ENCODE results near the gene RIMBP2.
A peak's percentile ranks its signal among the peaks of the same experiment; 100 is the strongest.

Gene RIMBP2

DNA sequence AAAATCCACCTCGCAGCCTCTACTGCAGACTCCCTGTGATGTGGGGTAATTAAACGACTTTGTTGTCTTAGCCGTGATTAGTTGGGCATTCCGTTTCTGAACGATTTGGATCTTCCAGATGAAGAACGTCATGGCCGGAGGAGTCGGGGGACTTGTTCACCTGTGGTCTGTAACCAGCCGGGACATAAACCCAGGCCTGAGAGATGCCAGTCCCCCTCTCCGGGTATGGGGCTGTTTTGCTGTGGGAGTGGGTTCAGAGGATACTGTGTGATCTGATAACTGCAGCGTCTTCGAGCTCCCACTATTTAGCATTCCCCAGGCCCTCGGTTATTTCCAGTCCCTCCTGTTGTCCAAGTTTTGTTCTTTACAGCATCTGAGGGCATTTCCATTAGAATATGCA lies 282.3 kb downstream of the RIMBP2 start:
- DNase-seq, result peak; percentile 14

DNA sequence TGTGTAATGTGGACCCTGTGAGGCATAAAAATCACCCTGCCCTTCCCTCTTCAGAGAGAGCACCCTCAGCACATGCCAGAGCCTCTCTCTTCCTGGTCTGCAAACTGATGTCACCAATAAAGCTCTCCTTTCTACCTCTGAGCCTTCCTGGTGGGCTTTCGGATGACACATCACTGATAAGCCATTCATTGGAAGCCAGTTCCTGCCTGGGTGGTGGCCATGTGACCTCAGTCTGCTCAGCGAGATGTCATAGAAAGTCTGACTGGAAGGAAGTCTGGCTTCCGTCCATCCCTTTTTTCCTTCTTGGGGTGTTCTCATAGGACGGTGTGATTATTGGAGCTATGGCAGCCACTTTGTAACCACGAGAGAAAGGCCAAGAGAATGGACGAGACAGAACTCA lies 282.7 kb downstream of the RIMBP2 start:
- no peak for DNase-seq

DNA sequence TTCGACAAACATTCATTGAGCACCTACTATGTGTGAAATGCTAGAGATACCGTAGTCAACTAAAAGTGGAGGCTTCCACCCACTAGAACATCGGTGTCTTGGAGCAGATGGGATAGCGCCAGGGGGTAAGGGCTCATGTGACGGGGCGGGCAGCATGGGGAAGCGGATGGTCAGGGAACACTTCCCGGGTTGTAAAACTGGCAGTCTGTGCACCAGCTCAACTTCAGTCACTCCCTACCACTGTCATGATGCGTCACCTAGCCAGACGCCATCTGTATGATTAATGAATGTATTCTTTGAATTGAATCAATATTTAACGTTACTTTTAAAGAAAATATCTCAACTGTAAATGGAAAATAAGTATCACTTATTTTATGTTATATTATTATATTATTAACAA lies 284.9 kb downstream of the RIMBP2 start:
- DNase-seq, result no peak

DNA sequence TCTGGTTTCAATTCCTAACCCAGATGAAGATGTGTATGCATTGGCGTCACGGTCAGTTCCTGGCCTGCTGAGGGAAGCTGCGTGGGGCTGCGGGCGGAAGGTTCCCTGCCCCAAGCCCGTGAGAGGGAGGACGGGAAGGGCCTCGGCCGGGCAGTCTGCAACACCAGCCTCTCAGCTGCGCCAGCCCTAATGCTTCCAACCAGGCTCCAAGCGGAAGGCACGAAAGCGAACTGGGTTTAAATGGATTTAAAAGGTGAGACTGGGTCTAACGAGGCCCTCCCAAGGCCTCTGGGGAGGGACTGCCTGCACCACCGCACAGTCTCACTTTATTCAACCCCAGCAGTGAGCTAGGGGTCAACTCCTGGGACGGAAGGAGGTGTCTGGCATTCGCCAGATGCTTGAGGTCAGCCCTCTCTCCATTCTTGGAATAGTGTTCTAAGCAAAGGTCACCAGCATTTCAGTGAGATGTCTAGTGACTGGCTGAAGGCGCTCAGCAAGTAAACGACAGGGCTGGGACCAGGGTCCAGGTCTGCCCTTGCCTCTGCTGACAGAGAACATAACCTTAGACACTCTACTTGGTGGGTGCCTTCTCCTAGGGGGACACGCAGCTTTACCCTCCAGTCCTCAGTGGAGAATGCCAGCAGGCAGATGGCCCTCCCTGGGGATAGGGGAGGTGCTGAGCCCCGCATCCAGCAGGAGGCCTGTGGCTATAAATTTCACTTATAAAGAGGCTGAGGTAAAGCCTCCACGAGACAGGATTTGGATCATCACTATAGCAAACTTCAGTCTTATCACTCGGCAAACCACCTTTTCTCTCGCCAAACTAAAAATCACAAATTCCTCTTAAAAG lies 286.2 kb downstream of the RIMBP2 start:
- DNase-seq, result no peak

DNA sequence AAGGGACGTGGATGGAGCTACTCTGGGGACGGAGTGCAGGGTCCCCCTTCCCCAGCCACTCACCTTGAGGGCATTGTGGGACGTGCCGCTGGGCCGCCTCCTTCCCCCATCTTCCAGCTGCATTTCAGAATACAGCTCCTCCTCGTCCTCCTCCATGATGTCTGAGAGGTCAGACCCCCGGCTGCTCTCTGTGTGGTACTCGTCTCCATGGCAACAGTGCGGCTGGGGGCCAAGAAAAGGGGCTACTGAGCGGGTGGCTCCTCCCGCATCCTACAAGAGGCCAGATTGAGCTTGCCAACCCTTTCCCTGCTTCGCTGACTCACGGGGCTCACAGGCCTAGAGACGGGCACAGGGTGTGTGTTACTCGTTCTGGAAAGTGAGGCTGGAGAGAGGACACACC lies 288.0 kb downstream of the RIMBP2 start:
- DNase-seq, result no peak

DNA sequence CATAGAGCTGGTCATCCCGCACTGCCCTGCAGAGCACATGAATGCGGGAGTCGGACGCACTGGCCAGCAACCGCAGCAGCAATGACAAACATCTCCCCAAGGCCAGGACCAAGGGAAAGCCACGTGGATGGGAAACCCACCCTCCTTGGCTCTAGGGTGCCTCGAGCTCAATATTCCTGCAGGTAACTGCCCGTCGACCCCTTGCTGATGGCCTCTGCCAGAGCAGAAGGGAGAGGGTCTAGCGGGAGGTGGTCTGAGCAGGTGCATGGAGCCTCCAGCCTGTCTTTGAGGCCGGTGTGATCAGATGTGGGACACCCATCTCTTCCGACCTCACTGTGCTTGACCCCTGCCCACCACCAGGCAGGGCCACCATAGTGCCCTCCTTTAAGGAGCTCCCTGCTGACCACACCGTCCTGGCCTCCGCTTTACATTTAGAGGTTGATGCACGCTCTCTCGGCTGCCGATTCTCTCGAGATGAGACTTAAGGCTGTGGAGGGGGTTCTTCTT lies 288.7 kb downstream of the RIMBP2 start:
- DNase-seq, result no peak

DNA sequence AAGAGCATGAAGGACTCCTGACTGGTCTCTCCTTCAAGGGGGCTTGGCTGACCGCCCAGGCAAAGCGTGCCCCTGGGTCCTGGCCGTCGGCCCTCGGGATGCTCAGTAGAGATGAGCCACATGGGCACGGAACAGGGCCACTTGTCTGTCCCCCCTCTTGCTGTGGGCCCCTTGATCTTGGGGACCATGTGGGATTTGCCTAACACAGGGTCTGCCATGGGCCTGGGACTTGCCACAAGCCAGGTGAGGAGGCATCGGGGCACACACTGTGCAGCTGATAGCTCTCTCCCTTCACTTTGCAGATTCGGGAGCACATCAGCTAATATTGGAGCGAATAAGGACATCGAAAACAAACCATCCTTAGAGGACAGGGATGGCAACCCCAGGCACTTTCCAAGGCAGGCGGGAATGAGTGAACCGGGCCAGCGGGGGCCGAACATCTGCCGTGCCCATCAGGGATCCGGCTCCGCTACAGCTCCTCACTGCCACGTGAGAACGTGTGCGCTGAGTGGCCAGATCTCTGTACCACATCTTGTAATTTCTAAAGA lies 290.3 kb downstream of the RIMBP2 start:
- no peak for DNase-seq

DNA sequence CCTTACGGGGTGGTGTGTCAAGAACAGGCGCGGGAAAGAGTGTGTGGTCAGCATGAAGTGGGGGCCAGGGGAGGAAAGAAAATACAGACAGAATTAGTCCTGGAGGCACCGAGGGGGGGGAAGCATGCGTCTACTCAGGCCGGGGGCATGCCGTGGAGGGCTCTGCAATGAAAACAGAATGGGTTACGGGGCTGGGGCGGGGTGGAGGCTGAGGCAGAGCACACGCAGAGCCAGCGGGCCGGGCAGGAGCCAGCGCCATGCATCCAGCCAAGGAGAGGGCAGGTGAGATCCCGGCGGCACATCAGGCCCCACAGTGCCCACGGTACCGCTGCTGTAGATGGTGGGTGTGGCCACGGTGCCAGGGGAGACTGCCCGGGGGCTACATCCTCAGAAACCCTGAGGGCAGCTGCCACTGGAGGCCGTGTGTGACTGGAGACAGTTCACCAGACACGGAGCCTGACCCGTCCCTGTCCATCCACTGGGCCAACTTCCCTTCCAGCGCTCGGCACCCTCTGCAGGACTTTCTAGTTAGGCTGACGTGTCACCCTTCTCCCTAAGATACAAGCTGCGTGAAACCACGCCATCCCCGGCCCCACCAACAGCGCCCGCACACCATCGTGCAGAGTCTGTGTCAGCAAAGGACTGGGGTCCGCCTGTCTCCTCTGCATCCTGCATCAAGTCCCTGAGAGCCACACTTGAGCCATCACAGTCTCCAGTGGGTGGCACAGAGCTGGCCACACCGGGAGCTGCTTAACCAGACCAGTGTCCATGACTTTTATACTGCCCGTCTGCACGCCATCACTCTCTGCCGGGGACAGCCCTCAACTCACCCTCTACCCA lies 291.0 kb downstream of the RIMBP2 start:
- DNase-seq, result no peak

DNA sequence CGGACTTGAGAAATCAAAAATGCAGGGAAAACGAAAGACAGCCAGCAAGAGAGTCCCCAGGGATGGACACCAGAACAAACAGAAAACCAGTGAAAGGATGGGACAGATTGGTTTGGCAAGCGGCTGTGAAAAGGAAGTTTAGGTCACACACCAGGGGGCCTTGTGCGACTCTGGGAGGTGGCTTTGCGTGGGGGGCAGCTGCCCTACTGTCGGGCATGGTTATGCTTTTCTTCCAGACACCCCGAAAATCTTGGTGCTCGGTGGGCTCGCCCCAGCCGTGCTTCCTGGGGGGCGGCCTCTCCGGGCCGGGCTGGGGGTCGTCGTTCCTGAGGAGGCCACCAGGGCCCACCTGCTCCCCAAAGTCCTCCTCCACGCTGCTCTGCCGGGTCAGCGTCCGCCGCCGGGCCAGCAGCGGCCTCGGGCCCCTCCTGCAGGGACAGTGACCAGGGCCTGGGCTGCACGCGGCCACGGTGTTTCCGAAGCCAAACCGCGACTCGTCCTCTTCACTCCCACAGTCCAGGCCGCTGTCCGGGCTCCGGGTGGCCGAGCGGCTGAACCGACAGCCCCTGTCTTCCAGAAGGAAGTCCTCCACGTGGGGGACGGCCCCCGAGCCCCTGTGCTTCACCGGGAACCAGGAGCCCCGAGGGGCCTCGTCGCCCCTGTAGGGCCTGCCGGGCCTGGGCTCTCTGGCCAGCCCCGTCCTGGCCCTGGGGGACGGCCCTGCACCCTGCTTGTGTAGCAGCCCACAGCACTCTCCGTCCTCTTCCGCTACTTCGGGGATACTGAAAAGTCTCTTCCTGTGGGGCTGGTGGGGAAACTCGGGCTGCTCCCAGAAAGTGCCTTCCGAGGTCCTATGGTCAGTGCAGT lies 291.9 kb downstream of the RIMBP2 start:
- no peak for DNase-seq

DNA sequence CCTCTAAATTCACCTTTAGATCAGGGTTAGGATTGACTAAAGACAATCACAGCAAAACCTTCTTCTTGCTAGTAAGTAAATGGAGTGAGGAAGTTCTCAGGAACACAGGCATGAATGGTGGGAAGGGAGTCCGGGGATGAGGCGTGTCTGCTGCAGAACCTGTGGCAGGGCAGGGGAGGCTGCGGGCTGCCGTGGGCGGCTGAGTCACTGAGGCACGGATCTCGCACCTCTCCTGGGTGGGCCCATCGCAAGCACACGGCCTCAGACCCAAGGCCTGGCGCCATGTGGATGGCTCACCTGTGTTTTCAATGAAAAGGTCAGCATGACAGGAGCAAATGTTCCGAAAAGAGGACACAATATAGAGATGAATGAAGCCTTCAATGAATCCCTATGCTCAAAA lies 293.0 kb downstream of the RIMBP2 start:
- DNase-seq, result no peak

DNA sequence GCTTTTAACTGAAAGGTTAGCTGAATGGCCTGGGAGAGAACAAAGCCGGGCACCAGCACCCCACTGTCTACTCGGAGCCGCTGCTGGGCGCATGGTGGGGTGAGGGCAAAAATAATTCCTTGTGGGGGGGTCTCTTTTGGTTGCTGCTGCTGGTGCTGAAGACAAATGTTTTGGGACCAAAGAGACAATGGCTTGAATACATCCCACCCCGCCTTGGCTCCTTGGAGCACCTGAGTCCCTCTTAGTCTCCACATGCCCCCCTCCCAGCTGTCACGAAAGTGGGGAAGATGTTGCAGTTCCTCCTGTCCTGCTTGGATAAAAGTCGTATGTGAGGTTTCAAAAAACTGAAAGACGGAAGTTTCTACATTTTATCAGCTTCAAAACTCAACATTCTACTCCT lies 293.4 kb downstream of the RIMBP2 start:
- DNase-seq, result no peak

DNA sequence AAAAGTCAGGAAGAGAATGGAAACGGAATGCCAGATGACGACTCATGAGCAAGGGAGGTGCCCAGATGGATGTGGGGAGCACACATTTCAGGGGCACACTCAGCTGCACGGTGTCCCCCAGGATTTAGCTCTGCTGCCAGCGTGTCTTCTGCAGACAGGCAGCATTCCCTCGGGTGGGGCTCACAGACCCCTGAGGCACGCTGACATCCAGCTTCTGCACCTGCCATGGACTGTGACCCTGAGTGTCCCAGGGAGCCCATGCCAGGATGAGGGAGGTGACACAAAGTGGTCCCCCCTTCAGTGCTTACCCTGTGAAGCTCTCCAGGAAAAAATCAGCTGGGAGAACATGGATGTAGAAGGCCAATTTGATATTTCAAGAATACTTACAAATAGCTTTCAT lies 294.2 kb downstream of the RIMBP2 start:
- DNase-seq, result no peak

DNA sequence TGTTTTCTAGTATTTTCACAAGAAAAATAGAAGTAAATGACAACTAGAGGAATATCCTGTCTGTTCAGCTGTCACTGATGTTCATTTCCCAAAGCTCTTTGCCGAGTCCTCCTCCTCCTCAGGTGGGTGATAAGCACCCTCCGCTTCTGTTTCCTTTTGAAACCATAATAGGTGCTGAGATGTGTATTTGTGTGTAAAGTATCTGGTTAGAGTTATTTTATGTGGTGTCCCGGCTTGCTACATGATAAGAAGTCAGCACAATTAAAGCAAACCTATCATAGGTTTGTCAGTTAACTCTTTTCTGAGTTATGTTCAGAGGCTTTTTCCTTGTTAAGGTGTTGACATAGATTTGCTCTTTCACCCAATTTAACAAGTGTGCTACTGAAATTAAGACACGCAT lies 296.0 kb downstream of the RIMBP2 start:
- no peak for DNase-seq

DNA sequence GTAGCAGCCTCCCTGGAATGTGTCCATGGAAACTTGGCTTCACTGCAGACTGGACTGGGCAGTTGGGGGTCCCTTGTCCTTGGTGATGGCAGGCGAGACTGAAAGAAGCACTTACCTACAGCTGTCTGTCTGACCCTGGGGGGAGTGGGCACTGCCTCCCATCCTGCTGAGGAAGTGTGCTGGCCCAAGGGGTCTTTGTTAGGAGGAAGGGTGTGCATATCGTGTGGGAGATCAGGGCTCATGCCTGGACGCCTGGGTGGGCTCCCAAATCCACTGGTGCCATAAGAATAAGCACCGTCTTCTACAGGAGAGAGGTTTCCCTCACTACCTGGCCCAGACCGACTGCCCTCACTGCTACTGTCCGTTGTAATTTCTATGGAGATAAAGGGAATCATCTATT lies 297.0 kb downstream of the RIMBP2 start:
- no peak for DNase-seq

DNA sequence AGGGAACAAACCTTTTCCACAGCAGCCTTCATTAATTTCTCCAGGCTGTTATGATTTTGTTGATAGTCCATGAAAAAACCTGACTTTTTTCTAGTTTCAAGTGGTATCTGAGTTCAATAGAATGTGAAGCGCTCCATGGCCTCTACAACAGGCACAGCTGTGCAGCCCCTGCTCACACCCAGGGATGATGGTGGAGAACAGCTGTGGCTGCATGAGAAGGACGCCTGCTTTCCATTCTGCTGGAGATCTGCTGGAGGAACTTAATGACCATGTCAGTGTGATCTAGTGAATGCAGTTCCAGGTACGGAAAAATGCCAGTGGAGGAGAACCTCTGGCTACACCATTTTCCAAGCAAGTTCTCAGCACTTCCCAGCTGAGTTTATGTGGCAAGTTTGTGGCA lies 297.8 kb downstream of the RIMBP2 start:
- DNase-seq, result no peak

DNA sequence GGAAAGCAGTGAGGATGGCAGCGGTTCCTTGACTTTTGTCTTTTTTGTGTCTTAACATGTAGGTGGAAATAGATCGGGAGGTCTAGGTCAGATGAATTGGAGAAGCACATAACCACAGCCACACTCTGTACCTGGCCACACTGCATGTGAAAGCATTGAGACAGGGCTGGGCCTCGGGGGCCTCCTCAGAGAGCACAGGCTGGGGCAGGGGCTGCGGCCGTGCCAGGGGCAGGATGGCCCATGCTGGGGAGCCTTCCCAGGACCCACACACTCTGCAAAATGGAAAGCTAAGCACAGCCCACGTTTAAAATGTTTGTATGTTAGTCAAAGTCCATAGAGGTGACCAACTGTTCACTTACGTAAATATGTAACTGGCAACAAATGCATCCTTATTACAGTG lies 301.7 kb downstream of the RIMBP2 start:
- DNase-seq, result no peak

DNA sequence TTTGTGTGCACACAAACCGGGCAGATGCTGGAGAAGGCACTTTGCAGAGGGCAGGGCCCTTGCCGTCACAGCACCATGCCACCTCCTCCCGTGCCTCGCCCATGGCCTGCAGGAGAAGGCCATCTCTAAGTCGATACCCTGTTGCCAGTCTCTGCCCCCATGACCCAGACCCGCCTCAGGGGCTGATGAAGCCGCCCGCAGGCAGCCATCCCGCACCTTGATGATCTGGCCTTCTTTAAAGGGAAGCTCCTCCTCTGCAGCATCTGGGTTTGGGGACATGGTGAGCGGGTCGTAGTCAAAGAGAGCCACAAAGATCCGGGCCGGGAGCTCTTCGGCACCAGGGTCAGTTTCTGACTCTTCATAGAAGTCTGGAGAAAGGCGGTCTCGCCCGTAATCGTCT lies 302.2 kb downstream of the RIMBP2 start:
- DNase-seq, result no peak

DNA sequence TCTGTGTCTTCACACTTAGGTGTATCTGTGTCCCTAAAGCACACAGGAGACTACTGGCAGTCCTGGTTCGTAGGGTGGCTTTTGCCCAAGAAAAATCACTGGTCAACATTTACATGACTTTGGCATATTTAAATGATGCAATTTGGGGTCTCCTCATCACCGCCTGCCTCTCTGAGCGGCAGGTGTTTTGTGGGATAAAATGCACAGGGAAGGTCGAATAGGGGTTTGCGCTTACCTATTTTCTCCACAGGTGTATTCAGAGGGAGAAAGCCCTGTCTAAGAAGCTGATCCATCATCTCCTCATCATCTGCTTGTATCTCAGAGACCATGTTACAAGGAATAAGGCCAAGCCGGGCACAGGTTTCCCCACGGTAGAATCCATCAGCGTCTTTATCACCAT lies 303.7 kb downstream of the RIMBP2 start:
- no peak for DNase-seq

DNA sequence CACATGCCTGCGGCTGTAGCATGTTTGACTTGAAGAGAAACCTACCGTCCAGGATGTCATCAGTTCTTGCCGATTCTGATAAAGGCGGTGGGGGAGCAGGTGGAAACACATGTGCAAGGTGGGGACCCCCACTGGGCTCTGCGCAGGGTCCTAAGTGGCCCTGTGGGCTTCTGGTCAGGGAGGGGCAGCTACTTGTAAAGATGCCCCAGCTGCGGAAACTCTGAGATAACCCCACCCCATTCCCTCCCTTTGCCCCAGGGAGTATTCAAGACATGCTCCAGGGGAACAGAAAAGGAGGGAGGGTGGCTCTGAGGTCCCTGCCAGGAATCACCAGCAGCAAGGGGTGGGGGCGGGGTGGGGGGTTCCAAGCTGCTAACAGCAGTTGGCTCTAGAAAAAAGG lies 310.8 kb downstream of the RIMBP2 start:
- no peak for DNase-seq

DNA sequence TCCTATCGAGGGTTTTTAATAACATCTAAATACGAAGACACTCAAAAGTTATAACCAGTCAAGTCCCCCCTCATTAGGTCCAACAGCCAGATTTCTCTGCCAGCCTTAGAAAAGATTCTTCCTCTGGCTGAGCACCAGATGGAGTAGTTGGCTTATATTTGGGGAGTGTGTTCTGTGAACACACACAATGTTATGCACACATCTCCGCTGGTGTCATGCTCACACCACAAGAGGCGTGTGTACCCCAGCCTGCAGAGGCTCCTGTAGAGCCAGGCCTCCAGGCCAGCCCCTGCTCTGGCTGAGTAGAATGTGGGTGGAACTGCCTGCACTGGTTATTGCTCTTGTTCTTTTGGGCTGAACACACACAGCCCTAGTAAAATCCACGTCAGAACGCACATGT lies 314.4 kb downstream of the RIMBP2 start:
- no peak for DNase-seq

DNA sequence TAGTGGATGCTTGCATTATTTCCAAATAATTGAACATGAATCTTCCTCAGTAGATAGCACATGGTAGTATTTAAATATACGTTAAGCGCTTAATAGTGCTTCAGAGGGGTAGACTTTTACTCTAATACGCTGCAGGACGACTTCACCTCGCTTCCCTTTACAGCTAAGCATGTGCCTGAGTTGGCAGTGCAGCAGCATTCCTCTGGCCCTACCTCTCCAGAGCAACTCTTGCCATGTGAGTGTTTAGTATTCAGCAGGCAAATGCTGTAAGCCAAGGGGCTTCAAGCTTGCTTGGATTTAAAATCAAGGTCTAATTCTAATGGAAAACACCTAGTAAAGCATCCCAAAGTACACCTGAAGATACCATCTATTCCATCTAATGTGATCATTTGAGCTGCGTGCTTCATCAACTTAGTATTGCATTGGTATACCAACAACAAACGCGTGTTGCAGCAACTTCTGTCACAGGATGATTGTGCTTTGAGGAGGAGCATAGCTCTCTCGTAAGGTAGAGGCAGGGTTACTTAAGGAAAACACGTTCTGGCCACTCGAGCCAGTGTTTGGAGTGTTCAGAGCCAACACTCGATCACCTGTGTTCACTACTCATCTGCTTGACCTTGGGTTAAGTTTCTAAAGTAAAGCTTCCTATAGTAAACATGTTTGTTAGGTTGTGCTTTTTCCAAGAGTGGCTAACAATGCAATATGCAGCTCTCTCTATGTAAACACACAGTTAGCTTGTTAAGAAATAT lies 317.8 kb downstream of the RIMBP2 start:
- no peak for DNase-seq

DNA sequence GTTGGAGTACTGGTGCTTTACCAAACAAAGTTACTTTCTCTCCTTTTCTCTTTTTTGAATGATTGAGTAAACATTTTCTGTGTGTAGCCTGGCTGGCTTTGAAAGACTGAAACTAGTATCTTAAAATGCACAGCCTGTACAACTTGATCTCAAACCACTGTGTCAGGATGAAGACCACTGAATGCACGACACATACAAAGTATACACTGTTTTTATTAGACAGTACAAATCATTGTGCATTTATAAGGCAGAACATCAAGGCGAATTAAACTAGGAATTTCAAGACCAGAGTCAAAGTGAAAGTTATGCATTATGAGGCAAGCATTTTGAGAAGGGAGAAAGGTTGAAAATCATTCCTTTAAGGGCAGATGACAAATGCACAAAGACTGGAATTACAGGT lies 319.4 kb downstream of the RIMBP2 start:
- DNase-seq, result no peak

Data from activated CD4-positive, CD25-positive, alpha-beta regulatory T cell treated with anti-CD3 and anti-CD28 coated beads, Interleukin-2, amount 50 U/mL, for 72 hours (primary cell).